Measurements from ENCODE around the gene TBC1D22A. TPM values are rescaled to one million over a fixed set of nuclear protein-coding genes. Genes with fewer than 3 reads are reported as not detected.
A peak's percentile ranks its signal among the peaks of the same experiment; 100 is the strongest.

The TBC1D22A gene
- total RNA-seq, 1 donor: 17.7 TPM

GRCh38 chr22:47015589-47016178 is 253.2 kb downstream of the TBC1D22A start:
- peaks cover 11% of the 10 kb centered on the region for H3K4me1 ChIP-seq (ENCODE audit: insufficient read depth, low read length)
- no peak for TF ChIP-seq CTCF (IDR thresholded peaks at IDR 0.05; ENCODE audit: extremely low read depth, low read depth, low read length)
- no peak overlapping the region for H3K4me3 ChIP-seq (ENCODE audit: insufficient read depth, low read length)
- no peaks in the 10 kb centered on the region for H3K27me3 ChIP-seq (ENCODE audit: insufficient read depth, low read length)
- H4K20me1 ChIP-seq (ENCODE audit: insufficient read depth, low read length): peaks cover 47% of the 10 kb centered on the region
- no peak overlapping the region for H2AFZ ChIP-seq (ENCODE audit: low read length)
- no peak overlapping the region for H3K4me2 ChIP-seq (ENCODE audit: insufficient read depth, low read length)
- no peaks in the 10 kb centered on the region for H3K36me3 ChIP-seq (ENCODE audit: insufficient read depth, low read length)
- no peaks in the 10 kb centered on the region for H3K9me3 ChIP-seq (ENCODE audit: low read depth, low read length)
- no peaks in the 10 kb centered on the region for H3K79me2 ChIP-seq (ENCODE audit: insufficient read depth, low read length)
- peak; percentile 29 for DNase-seq (ENCODE audit: insufficient read length, low spot score, missing footprints)
- no peak overlapping the region for H3K27ac ChIP-seq (ENCODE audit: low read depth, low read length)

GRCh38 chr22:47016631-47017030 is 254.2 kb downstream of the TBC1D22A start:
- Histone ChIP-seq H3K27me3 (ENCODE audit: insufficient read depth, low read length) (no peaks in the 10 kb centered on the region), H3K4me2 (ENCODE audit: insufficient read depth, low read length) (no peak overlapping the region), H2AFZ (ENCODE audit: low read length) (no peak overlapping the region), H3K79me2 (ENCODE audit: insufficient read depth, low read length) (no peaks in the 10 kb centered on the region), H3K4me1 (ENCODE audit: insufficient read depth, low read length) (peaks cover 11% of the 10 kb centered on the region), H4K20me1 (ENCODE audit: insufficient read depth, low read length) (peaks cover 38% of the 10 kb centered on the region), H3K36me3 (ENCODE audit: insufficient read depth, low read length) (no peaks in the 10 kb centered on the region), H3K9me3 (ENCODE audit: low read depth, low read length) (no peaks in the 10 kb centered on the region), H3K27ac (ENCODE audit: low read depth, low read length) (no peak overlapping the region), H3K4me3 (ENCODE audit: insufficient read depth, low read length) (no peak overlapping the region)
- TF ChIP-seq CTCF (IDR thresholded peaks at IDR 0.05; ENCODE audit: extremely low read depth, low read depth, low read length): no peak
- no peak for DNase-seq (ENCODE audit: insufficient read length, low spot score, missing footprints)

- Histone ChIP-seq H3K4me1 (ENCODE audit: insufficient read depth, low read length) (peaks cover 11% of the 10 kb centered on the region), H3K27me3 (ENCODE audit: insufficient read depth, low read length) (no peaks in the 10 kb centered on the region), H3K4me3 (ENCODE audit: insufficient read depth, low read length) (no peak overlapping the region), H4K20me1 (ENCODE audit: insufficient read depth, low read length) (peaks cover 34% of the 10 kb centered on the region), H3K9me3 (ENCODE audit: low read depth, low read length) (no peaks in the 10 kb centered on the region), H2AFZ (ENCODE audit: low read length) (no peak overlapping the region), H3K79me2 (ENCODE audit: insufficient read depth, low read length) (no peaks in the 10 kb centered on the region), H3K36me3 (ENCODE audit: insufficient read depth, low read length) (no peaks in the 10 kb centered on the region), H3K4me2 (ENCODE audit: insufficient read depth, low read length) (no peak overlapping the region), H3K27ac (ENCODE audit: low read depth, low read length) (no peak overlapping the region)
- DNase-seq (ENCODE audit: insufficient read length, low spot score, missing footprints): peak; percentile 59
- no peak for TF ChIP-seq CTCF (IDR thresholded peaks at IDR 0.05; ENCODE audit: extremely low read depth, low read depth, low read length)
Observed at GRCh38 chr22:47017245-47017644, 254.8 kb downstream of the TBC1D22A start.

GRCh38 chr22:47018010-47018910 is 255.8 kb downstream of the TBC1D22A start:
- Histone ChIP-seq H3K36me3 (ENCODE audit: insufficient read depth, low read length) (no peaks in the 10 kb centered on the region), H3K4me1 (ENCODE audit: insufficient read depth, low read length) (peaks cover 3% of the 10 kb centered on the region), H3K9me3 (ENCODE audit: low read depth, low read length) (no peaks in the 10 kb centered on the region), H3K27ac (ENCODE audit: low read depth, low read length) (no peak overlapping the region), H3K27me3 (ENCODE audit: insufficient read depth, low read length) (no peaks in the 10 kb centered on the region), H4K20me1 (ENCODE audit: insufficient read depth, low read length) (peaks cover 26% of the 10 kb centered on the region), H2AFZ (ENCODE audit: low read length) (no peak overlapping the region), H3K4me3 (ENCODE audit: insufficient read depth, low read length) (no peak overlapping the region), H3K79me2 (ENCODE audit: insufficient read depth, low read length) (no peaks in the 10 kb centered on the region), H3K4me2 (ENCODE audit: insufficient read depth, low read length) (no peak overlapping the region)
- no peak for TF ChIP-seq CTCF (IDR thresholded peaks at IDR 0.05; ENCODE audit: extremely low read depth, low read depth, low read length)
- peak; percentile 54 for DNase-seq (ENCODE audit: insufficient read length, low spot score, missing footprints)

All from osteoblast (primary cell).